ENCODE results near the gene DDAH1. TPM values are rescaled to one million over a fixed set of nuclear protein-coding genes. Genes with fewer than 3 reads are reported as not detected.

Gene DDAH1
- total RNA-seq, 1 donor from 2014 or later: 33.4 TPM

DNA sequence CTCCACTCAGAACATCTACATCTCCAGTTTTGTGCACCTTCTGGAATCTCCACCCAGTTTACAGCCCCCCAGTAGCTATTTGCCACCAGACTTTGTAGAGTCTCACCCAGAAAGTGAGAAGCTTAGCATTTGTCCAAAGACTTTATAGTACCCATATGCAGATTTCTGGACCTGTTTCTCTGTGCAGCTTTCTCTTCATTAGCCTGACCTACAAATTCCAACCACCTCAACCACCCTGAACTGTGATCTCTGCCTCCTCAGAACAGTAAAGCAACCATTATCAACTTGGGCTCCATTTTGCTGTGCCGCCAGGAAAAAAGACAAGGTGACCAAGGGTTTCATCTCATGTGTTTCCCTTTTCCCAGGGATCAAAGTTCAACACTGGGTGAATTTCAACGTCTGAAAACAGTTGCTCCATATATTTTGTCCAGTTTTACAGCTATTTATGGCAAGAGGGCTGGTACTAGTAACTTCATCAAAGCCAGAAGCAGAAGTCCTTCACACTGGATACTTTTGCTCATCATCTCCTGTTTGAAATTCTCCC is 36.5 kb upstream of the DDAH1 start:
- TF ChIP-seq, protein P1, sequence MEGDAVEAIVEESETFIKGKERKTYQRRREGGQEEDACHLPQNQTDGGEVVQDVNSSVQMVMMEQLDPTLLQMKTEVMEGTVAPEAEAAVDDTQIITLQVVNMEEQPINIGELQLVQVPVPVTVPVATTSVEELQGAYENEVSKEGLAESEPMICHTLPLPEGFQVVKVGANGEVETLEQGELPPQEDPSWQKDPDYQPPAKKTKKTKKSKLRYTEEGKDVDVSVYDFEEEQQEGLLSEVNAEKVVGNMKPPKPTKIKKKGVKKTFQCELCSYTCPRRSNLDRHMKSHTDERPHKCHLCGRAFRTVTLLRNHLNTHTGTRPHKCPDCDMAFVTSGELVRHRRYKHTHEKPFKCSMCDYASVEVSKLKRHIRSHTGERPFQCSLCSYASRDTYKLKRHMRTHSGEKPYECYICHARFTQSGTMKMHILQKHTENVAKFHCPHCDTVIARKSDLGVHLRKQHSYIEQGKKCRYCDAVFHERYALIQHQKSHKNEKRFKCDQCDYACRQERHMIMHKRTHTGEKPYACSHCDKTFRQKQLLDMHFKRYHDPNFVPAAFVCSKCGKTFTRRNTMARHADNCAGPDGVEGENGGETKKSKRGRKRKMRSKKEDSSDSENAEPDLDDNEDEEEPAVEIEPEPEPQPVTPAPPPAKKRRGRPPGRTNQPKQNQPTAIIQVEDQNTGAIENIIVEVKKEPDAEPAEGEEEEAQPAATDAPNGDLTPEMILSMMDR (IDR thresholded peaks at IDR 0.05; ENCODE audit: unreplicated experiment): no peak
- Mint-ChIP-seq H3K4me1 (ENCODE audit: low read depth) (peaks cover 10% of the 10 kb centered on the region), H3K9me3 (ENCODE audit: low read depth) (no peaks in the 10 kb centered on the region), H3K4me3 (ENCODE audit: low read depth) (no peak overlapping the region), H3K27ac (no peak overlapping the region), H3K36me3 (ENCODE audit: insufficient read depth) (no peaks in the 10 kb centered on the region), H3K27me3 (peaks cover 3% of the 10 kb centered on the region)
- no peak for DNase-seq (ENCODE audit: low spot score, unreplicated experiment)

DNA sequence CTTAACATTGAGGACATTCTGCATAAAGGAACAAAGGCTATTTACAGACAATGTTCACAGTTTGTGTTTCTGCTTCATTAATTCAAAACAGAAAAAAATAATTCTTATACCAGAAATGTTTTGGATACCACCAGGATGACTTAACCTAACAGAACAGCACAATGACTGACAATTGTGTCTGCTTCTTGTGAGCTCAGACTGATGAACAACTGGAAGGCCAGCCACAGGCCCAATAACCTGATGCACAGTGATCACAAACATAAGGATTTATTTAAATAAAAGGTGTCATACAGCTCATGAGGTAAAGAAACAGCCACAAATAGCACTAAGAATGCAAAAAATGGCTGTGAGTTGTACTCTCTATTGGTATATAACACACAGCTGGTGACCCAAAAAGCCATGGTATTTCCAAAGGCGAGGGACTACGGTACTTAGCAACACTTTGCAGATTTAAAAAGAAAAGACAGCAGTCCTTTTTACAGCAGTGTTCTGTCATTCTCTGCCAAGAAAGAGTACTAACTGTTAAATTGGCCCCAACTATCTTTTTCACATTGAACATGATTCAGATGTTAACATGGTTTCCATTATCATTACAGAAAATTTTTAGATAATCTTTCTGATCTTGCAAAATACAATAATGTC is 32.1 kb upstream of the DDAH1 start:
- no peak overlapping the region for H3K4me3 Mint-ChIP-seq (ENCODE audit: low read depth)
- H3K27me3 Mint-ChIP-seq: peaks cover 3% of the 10 kb centered on the region
- DNase-seq (ENCODE audit: low spot score, unreplicated experiment): no peak
- TF ChIP-seq, protein P1 (IDR thresholded peaks at IDR 0.05; ENCODE audit: unreplicated experiment): no peak
- H3K9me3 Mint-ChIP-seq (ENCODE audit: low read depth): no peaks in the 10 kb centered on the region
- H3K36me3 Mint-ChIP-seq (ENCODE audit: insufficient read depth): no peaks in the 10 kb centered on the region
- H3K27ac Mint-ChIP-seq: no peak overlapping the region
- H3K4me1 Mint-ChIP-seq (ENCODE audit: low read depth): peaks cover 3% of the 10 kb centered on the region

DNA sequence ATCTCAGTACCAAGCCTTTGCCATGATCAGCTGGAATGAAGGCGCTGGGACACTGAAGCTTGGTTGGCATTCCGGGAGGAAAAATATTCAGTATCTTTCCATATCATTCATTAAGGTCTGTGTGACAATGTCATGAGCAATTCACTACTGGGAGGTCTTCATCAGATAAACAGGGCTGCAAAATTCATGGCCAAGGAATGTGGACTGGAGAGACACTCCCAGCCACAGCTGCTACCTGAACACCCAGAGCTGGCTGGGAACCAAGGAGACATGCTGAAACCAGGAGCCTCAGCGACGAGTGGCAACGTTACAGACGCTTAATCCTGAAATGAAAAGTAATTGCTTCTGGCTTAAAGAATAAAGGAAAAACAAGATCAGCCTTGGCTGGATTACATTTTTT is 30.6 kb upstream of the DDAH1 start:
- Mint-ChIP-seq H3K4me1 (ENCODE audit: low read depth) (no peaks in the 10 kb centered on the region), H3K4me3 (ENCODE audit: low read depth) (no peak overlapping the region), H3K36me3 (ENCODE audit: insufficient read depth) (no peaks in the 10 kb centered on the region), H3K27me3 (no peaks in the 10 kb centered on the region), H3K27ac (no peak overlapping the region), H3K9me3 (ENCODE audit: low read depth) (no peaks in the 10 kb centered on the region)
- DNase-seq (ENCODE audit: low spot score, unreplicated experiment): no peak
- TF ChIP-seq, protein P1 (IDR thresholded peaks at IDR 0.05; ENCODE audit: unreplicated experiment): no peak

DNA sequence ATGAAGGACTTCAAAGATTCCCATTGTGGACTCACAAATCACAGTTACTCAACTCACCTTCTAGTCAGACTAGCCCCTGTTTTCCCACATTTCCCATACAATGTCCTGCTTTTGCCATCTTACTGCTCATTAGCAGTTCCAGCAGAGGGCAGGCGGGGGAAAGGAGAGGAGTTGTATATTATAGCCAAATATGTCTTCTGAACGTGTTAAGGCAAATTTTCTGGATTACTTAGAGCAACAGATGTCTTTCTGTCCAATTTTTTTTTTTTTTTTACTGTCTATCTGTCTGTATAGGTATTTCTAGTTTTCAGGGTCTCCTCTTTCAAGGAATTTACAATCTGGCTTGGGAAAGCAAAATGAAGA is 29.9 kb upstream of the DDAH1 start:
- Mint-ChIP-seq H3K36me3 (ENCODE audit: insufficient read depth) (no peaks in the 10 kb centered on the region), H3K4me3 (ENCODE audit: low read depth) (no peak overlapping the region), H3K9me3 (ENCODE audit: low read depth) (no peaks in the 10 kb centered on the region), H3K27ac (no peak overlapping the region), H3K4me1 (ENCODE audit: low read depth) (peaks cover 6% of the 10 kb centered on the region), H3K27me3 (no peaks in the 10 kb centered on the region)
- TF ChIP-seq, protein P1 (IDR thresholded peaks at IDR 0.05; ENCODE audit: unreplicated experiment): no peak
- no peak for DNase-seq (ENCODE audit: low spot score, unreplicated experiment)

DNA sequence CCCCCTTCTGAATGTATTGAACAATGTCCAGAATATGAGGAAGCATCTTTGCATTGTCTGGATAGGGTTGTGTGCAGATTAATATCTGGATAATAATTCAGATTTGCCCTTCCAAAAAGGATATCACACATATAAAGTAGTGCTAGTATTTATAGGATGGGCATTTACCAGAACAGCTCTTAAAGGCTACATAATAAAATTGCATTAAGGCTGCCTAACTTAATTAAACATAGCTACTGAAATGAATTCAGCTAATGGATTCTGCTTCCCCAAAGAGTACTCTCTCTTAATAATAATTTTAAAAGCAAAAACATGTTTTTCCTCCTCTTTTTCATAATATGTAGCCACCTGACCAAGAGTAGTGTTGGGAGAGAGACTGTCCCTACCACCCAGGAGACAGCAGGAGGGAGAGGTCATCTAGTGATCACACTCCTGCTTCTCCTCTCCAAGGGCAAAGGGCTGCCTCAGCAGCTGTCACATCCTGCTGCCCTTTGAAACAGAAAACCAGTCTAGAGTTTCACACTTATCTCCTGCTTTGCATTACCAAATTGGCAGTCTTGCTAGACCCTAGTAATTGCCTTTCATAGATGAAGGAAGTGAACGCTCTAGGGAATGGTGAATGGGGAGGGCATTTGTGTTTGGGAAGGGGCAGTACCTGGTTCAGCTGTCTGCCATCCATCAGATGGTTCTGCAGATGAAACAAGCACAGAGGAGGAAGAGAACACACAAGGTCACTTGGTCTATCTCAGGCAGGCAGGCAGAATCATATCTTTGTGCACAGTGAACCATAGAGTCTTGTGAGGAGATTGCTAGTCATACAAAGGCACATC is 29.3 kb upstream of the DDAH1 start:
- TF ChIP-seq, protein P1 (IDR thresholded peaks at IDR 0.05; ENCODE audit: unreplicated experiment): no peak
- H3K4me1 Mint-ChIP-seq (ENCODE audit: low read depth): peaks cover 10% of the 10 kb centered on the region
- no peak overlapping the region for H3K27ac Mint-ChIP-seq
- no peak for DNase-seq (ENCODE audit: low spot score, unreplicated experiment)
- no peaks in the 10 kb centered on the region for H3K9me3 Mint-ChIP-seq (ENCODE audit: low read depth)
- peaks cover 1% of the 10 kb centered on the region for H3K27me3 Mint-ChIP-seq
- no peaks in the 10 kb centered on the region for H3K36me3 Mint-ChIP-seq (ENCODE audit: insufficient read depth)
- no peak overlapping the region for H3K4me3 Mint-ChIP-seq (ENCODE audit: low read depth)

Data from progenitor cell of endocrine pancreas (in vitro differentiated cells).